Thoracic aorta (tissue), 2 donors: ENCODE measurements around the gene MISP. TPM values are rescaled to one million over a fixed set of nuclear protein-coding genes. Genes with fewer than 3 reads are reported as not detected.
A peak's percentile ranks its signal among the peaks of the same experiment; 100 is the strongest.

Source experiments
- ATAC-seq: fragments of 150-250 bp; one replicate; pipeline ENCODE4 v1.8.0; 2017; ENCODE audit warnings: low read depth; ENCODE audit not compliant: insufficient number of reproducible peaks, low FRiP score
- DNase-seq: peaks from one replicate; pipeline ENCODE4 v3.0.0-alpha.2; 2020; ENCODE audit warnings: low spot score
- H3K27ac ChIP-seq, 2 donors: fragments of 200-600 bp; sonication (generic); 1 replicate in 1 of 2; 2 replicates in 1 of 2; pipeline ENCODE4 v1.5.1; 2016; ENCODE audit warnings: mild to moderate bottlenecking in 2 of 2, moderate library complexity in 2 of 2
- H3K27me3 ChIP-seq: fragments of 200-600 bp; sonication (generic); replicated peaks from 2 replicates; pipeline ENCODE4 v1.6.0; 2016; ENCODE audit warnings: mild to moderate bottlenecking; ENCODE audit not compliant: insufficient read depth
- H3K36me3 ChIP-seq: fragments of 200-600 bp; sonication (generic); one replicate; pipeline ENCODE4 v1.5.1; 2016
- H3K4me1 ChIP-seq, 2 donors: fragments of 200-600 bp; sonication (generic); 1 replicate in 1 of 2; 2 replicates in 1 of 2; pipeline versions ENCODE4 v1.5.1 to v1.6.0; 2016; ENCODE audit warnings: low read depth in 2 of 2, mild to moderate bottlenecking in 1 of 2; ENCODE audit not compliant: control insufficient read depth in 1 of 2
- H3K4me3 ChIP-seq: fragments of 200-600 bp; sonication (generic); 2 replicates; pipeline ENCODE4 v1.5.1; 2016; ENCODE audit warnings: mild to moderate bottlenecking
- H3K9me3 ChIP-seq: fragments of 200-600 bp; sonication (generic); 2 replicates; pipeline ENCODE4 v1.5.1; 2016
- CTCF ChIP-seq: fragments of 200-600 bp; sonication (generic); IDR thresholded peaks from one replicate; pipeline ENCODE4 v1.5.1; 2019; ENCODE audit warnings: antibody characterized with exemption
- total RNA-seq, 2 donors: library from RNA; depleted of rRNA; stranded (reverse); fragments of >200 nt; gene quantifications; one replicate each; pipeline versions ENCODE4 v1.1.0 to v1.2.3, GENCODE V29; 2016

MISP gene
- total RNA-seq, 2 donors from 2014 or later = 2.2 TPM; not detected in 1

GRCh38 chr19:793806-794205, 42.9 kb downstream of the MISP start:
- no peak for TF ChIP-seq CTCF
- no peak overlapping the region for H3K4me3 ChIP-seq
- no peaks in the 10 kb centered on the region for H3K27me3 ChIP-seq
- no peak for DNase-seq
- H3K27ac ChIP-seq = no peak overlapping the region
- H3K36me3 ChIP-seq = no peaks in the 10 kb centered on the region
- no peaks in the 10 kb centered on the region for H3K9me3 ChIP-seq
- peaks cover 7 to 21% of the 10 kb centered on the region in 2 donors for H3K4me1 ChIP-seq
- ATAC-seq = no peak

- no peak for TF ChIP-seq CTCF
- Histone ChIP-seq H3K4me3 (peak overlapping the region; percentile 6), H3K36me3 (no peaks in the 10 kb centered on the region), H3K27me3 (no peaks in the 10 kb centered on the region), H3K4me1 (peaks cover 20 to 34% of the 10 kb centered on the region in 2 donors), H3K27ac (peak overlapping the region in 1 of 2 donors; percentile 11), H3K9me3 (no peaks in the 10 kb centered on the region)
- DNase-seq = no peak
- ATAC-seq = no peak
Observed at GRCh38 chr19:795073-795611, 44.2 kb downstream of the MISP start.

GRCh38 chr19:795691-796581, 45.0 kb downstream of the MISP start:
- H3K36me3 ChIP-seq = no peaks in the 10 kb centered on the region
- ATAC-seq (no peak), DNase-seq (no peak)
- peak overlapping the region; percentile 86 for H3K4me3 ChIP-seq
- no peaks in the 10 kb centered on the region for H3K27me3 ChIP-seq
- no peaks in the 10 kb centered on the region for H3K9me3 ChIP-seq
- peaks cover 28 to 42% of the 10 kb centered on the region in 2 donors for H3K4me1 ChIP-seq
- H3K27ac ChIP-seq = peak overlapping the region in 1 of 2 donors; percentile 46
- no peak for TF ChIP-seq CTCF

GRCh38 chr19:796692-797527, 46.0 kb downstream of the MISP start, which contains the start of gene PTBP1:
Gene PTBP1 (plus strand): TSS chr19:797452. CDS start chr19:797498, 46 bp downstream.
- Histone ChIP-seq H3K4me3 (peak within 1 kb of the TSS; percentile 95), H3K36me3 (no peaks in the 10 kb centered on the region), H3K9me3 (no peaks in the 10 kb centered on the region), H3K27ac (peak within 1 kb of the TSS; percentile 86 to 97), H3K27me3 (no peaks in the 10 kb centered on the region), H3K4me1 (peaks cover 37 to 52% of the 10 kb centered on the region in 2 donors)
- ATAC-seq (peak; percentile 96), DNase-seq (peak; percentile 98)
- TF ChIP-seq CTCF = no peak
